Gastroesophageal sphincter (tissue), 3 donors: ENCODE data around the gene AGPAT4.

ENCODE experiments used
- CTCF ChIP-seq, 4 experiments: fragments of 200-600 bp in 2 of 4; fragments of 450-650 bp in 2 of 4; sonication (generic) in 1 of 4; IDR thresholded peaks; one replicate each; pipeline ENCODE4 v1.5.1; 2017 to 2019; ENCODE audit warnings: antibody characterized with exemption in 4 of 4, mild to moderate bottlenecking in 2 of 4, moderate library complexity in 2 of 4
- POLR2A ChIP-seq, 2 donors: fragments of 450-650 bp; IDR thresholded peaks; one replicate each; pipeline ENCODE4 v1.6.1; 2017; ENCODE audit warnings: antibody characterized with exemption in 2 of 2, mild to moderate bottlenecking in 2 of 2, moderate library complexity in 1 of 2
- POLR2AphosphoS5 ChIP-seq: sonication (generic); formaldehyde crosslinking; IDR thresholded peaks from one replicate; pipeline ENCODE4 v1.6.1; 2017; ENCODE audit warnings: antibody characterized with exemption

GRCh38 chr6:161105408-161105807, 168.5 kb downstream of the AGPAT4 start:
- TF ChIP-seq CTCF (IDR thresholded peaks at IDR 0.05) (no peak), POLR2A (IDR thresholded peaks at IDR 0.05) (no peak), POLR2AphosphoS5 (no peak)
